Measurements from ENCODE around the gene CLIP2. TPM values are rescaled to one million over a fixed set of nuclear protein-coding genes. Genes with fewer than 3 reads are reported as not detected.
"Not testable (repeated sequence)": the region's sequence is repeated elsewhere in the genome, so short reads cannot be mapped to it uniquely, and the experiment has no call there.

CLIP2 gene
- total RNA-seq, 1 donor: 31.9 TPM

- H3K4me3 ChIP-seq (ENCODE audit: low read depth, low read length): no peak overlapping the region
- DNase-seq (ENCODE audit: low read depth): no peak
- TF ChIP-seq CTCF (IDR thresholded peaks at IDR 0.05; ENCODE audit: insufficient read depth, low read length): no peak
These were observed 48.7 kb downstream of the CLIP2 start for GRCh38 chr7:74337926-74338325.

- TF ChIP-seq CTCF (IDR thresholded peaks at IDR 0.05; ENCODE audit: insufficient read depth, low read length): no peak
- no peak overlapping the region for H3K4me3 ChIP-seq (ENCODE audit: low read depth, low read length)
- DNase-seq (ENCODE audit: low read depth): no peak
These were observed 49.3 kb downstream of the CLIP2 start for GRCh38 chr7:74338366-74339108.

- DNase-seq (ENCODE audit: low read depth); H3K4me3 ChIP-seq (ENCODE audit: low read depth, low read length): not testable (repeated sequence)
These were observed 50.4 kb downstream of the CLIP2 start for GRCh38 chr7:74339648-74340047.

- DNase-seq (ENCODE audit: low read depth): peak; percentile 55
- no peak for TF ChIP-seq CTCF (IDR thresholded peaks at IDR 0.05; ENCODE audit: insufficient read depth, low read length)
- no peak overlapping the region for H3K4me3 ChIP-seq (ENCODE audit: low read depth, low read length)
These were observed 54.3 kb downstream of the CLIP2 start for GRCh38 chr7:74343281-74344131.

GRCh38 chr7:74344132-74344496 is 54.9 kb downstream of the CLIP2 start:
- H3K4me3 ChIP-seq (ENCODE audit: low read depth, low read length): no peak overlapping the region
- peak; percentile 39 for DNase-seq (ENCODE audit: low read depth)
- TF ChIP-seq CTCF (IDR thresholded peaks at IDR 0.05; ENCODE audit: insufficient read depth, low read length): no peak

GRCh38 chr7:74344786-74345185 is 55.6 kb downstream of the CLIP2 start:
- no peak for DNase-seq (ENCODE audit: low read depth)

More at GRCh38 chr7:74344786-74345185, 55.6 kb downstream of the CLIP2 start:
- TF ChIP-seq CTCF (IDR thresholded peaks at IDR 0.05; ENCODE audit: insufficient read depth, low read length): no peak
- no peak overlapping the region for H3K4me3 ChIP-seq (ENCODE audit: low read depth, low read length)

Data from fibroblast of the aortic adventitia (primary cell).